Jurkat, Clone E6-1 (cell line): Measurements from ENCODE around the gene TEAD1.

Experiments used
- DNase-seq: peaks from one replicate; pipeline ENCODE4 v3.0.0-alpha.2; 2011; ENCODE audit warnings: low read depth, low spot score
- H3K4me3 ChIP-seq: 2 replicates; pipeline ENCODE4 v1.5.1; 2011; ENCODE audit warnings: mild to moderate bottlenecking, low read length, control low read depth, moderate library complexity

TEAD1 gene

GRCh38 chr11:12793065-12793464, 118.8 kb downstream of the TEAD1 start:
- no peak overlapping the region for H3K4me3 ChIP-seq
- DNase-seq, result no peak

DNA sequence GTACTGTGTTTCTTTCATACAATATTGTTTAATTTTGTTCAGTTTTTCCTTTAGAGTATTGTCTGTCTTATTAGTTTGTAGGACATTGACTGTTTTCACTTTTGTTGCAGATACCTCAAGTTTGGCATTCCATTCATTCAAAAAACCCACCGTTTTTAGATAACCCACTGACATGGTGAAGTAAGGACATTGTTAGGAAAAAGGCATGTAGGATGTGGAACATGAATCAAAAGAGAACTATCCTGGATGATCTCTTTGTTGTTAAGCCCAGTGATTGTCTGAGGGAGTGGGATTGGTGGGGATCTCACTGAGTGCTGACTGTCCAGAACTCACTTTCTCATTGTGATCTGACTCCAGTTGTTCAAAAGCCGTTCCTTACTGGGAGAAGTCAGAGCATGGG, 119.3 kb downstream of the TEAD1 start:
- DNase-seq, result no peak
- H3K4me3 ChIP-seq, result no peak overlapping the region

DNA sequence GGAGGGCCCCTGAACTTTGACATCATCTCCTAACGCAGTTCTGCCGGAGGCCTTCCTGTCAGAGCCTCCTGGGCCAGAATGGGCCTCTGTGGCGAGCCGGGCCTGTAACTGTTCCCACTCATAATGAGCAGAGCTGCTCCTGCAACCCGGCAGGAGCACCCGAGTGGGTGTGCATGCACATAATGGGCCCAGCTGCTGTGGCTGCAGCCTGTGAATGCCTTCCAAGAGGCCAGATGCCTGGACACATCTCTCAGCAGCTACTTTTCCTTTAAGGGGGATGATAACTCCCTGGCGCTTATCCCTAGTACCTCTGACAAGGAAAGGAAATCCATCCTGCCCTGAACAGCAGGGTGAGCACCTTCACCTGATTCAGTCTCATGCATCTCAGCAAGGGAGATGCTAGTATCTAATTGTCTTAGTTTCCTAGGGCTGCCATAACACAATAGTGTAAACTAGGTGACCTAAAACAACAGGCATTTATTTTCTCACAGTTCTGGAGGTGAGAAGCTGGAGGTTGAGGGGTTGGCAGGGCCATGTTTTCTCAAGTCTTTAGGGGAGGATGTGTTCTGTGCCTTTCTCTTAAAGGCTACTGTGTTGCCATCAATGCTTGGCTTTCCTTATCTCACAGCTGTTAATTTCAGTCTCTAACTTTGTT, 120.5 kb downstream of the TEAD1 start:
- DNase-seq, result no peak
- H3K4me3 ChIP-seq, result no peak overlapping the region

GRCh38 chr11:12797996-12798395, 123.8 kb downstream of the TEAD1 start:
- peak; percentile 21 for DNase-seq
- no peak overlapping the region for H3K4me3 ChIP-seq

GRCh38 chr11:12798609-12799011, 124.4 kb downstream of the TEAD1 start:
- no peak for DNase-seq
- no peak overlapping the region for H3K4me3 ChIP-seq

GRCh38 chr11:12799334-12799835, 125.2 kb downstream of the TEAD1 start:
- no peak for DNase-seq
- H3K4me3 ChIP-seq, result no peak overlapping the region

DNA sequence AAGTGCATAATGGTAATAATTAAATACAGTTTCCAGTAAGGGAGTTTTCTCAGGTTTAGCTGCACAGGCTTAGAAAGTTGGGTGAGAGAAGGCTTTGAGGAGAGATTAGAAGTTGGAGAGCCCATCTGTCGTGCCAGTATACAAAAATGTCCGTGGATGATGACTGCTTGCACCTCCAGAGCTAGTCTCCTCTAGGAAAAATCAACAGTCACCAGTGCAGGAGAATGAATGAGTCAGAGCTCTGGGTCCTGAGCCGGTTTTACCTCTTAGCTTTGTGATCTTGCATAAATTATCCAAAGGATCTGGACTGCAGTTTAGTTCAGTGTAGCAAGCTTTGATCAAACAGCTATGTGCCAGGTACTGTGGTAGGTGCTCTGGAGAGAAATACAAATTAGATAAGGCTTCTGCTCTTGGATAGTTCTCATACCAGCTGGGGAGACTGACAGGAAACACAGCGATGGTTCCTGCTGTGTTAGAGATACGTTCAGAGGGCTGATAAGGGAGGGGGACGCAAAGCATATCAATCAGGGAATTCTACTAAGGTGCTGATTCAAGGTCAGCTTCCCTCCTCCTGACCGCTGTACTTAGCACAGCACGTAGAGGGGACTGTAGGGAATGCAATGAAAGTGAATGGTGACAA, 125.9 kb downstream of the TEAD1 start:
- H3K4me3 ChIP-seq, result no peak overlapping the region
- DNase-seq, result no peak

DNA sequence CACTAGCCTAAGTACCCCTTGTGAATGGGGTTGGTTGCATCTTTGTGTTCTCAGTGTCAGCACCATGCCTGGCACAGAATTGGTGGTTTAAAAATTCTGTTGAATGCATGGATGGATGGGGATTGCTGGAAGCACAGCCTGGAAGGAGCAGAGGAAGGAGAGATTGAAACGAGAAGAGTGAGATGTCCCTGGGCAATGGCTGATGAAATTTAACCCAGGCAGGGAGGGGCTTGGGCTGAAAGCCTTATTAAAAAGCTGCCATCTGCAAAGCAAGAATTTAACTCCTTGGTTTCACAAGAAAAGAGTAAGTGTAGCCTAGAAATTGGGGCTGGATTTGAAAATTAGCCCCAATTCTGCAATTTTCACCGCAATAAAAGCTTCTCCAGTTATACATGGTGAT, 126.7 kb downstream of the TEAD1 start:
- no peak overlapping the region for H3K4me3 ChIP-seq
- DNase-seq, result no peak

- H3K4me3 ChIP-seq, result no peak overlapping the region
- no peak for DNase-seq
Observed at GRCh38 chr11:12801976-12802375, 127.8 kb downstream of the TEAD1 start.

DNA sequence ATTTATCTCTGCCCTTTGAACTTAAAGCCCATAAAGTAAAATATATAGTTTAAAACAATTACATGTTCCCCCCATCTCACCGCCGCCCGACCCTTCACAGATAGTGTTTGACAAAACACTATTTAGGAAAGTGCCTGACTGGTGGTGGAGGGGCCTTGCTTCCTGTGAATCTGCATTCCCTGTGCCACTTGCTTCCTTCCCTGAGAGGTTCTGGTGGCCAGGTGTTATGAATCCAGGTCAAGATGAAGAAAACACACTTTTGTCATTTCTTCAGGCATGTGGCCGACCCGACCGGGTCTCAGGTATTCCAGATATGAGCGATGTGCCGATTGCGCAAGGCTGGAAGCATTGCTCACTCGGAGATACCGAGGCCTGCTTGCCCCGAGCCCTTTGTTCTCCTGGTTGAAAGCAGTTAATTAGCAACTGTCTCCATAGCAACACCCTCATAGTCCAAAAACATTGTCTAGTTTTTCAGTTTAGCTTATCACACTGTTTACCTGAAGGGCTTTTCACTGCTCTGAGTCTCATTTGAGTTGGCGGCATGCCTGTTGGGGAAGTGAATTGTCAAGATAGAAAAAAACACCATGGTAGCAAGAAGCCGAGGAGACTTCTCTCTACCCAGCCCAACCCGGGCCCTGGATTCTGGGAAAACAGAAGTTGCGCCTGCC, 128.3 kb downstream of the TEAD1 start:
- no peak overlapping the region for H3K4me3 ChIP-seq
- peak; percentile 22 for DNase-seq

- peak; percentile 21 for DNase-seq
- H3K4me3 ChIP-seq, result no peak overlapping the region
Observed at GRCh38 chr11:12803086-12803826, 129.0 kb downstream of the TEAD1 start.

DNA sequence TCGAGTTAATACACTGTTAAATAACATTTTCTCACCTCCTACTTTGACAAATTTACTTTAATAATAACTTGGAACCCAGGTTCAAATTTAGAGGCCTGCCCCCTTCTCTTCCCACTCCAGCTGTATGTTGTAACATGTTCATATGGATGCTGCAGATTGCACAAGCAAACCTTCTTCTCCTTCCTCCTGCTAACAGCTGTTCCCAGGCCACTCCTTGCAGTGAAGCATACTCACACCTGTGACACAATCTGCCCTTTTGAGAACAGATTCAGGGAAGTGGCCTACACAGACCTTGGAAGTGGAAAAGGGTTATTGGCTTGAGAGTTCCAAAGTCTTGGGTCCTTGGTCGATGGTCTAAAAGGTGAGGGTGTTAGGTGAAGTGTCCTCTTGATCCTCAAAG, 131.9 kb downstream of the TEAD1 start:
- no peak for DNase-seq
- no peak overlapping the region for H3K4me3 ChIP-seq

DNA sequence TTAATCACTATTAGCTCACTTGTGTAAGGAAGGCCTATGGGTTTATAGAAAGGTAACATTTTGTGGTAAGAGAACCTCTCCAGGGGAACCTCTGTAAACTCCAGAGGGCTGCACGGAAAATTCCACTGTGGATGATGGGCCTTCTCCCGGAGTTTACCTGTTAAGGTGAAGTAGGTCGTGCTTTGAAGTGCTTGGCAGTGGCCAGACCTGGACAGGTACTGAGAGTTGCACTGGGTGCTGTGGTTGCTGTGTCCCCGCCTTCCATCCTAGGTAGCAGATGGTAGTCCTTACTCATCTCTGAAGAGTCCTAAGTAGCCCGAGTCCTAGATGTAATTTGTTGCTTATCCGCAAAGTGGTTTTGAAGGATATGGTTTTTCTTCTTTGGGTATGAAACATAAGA, 133.4 kb downstream of the TEAD1 start:
- H3K4me3 ChIP-seq, result no peak overlapping the region
- DNase-seq, result no peak

DNA sequence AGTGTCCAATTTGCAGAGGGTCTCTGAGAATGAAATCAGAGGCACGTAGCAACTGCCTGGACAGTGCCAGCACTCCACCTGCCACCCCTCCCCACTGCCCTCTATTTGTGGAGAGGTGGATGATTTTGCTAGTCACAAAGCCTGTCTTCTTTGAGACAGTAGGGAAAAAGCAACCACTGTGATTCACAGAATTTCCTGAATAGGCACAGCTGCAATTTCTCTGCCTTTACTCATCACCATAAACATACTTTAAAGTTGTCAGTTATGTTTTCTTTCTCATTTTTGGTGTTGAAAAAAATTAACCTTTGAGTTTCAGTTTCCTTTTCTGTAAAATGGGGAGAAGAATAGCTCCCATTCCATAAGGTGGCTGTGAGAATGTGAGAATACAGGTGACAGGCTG, 134.3 kb downstream of the TEAD1 start:
- DNase-seq, result no peak
- H3K4me3 ChIP-seq, result no peak overlapping the region

- H3K4me3 ChIP-seq, result no peak overlapping the region
- DNase-seq, result no peak
Observed at GRCh38 chr11:12809364-12809763, 135.1 kb downstream of the TEAD1 start.

DNA sequence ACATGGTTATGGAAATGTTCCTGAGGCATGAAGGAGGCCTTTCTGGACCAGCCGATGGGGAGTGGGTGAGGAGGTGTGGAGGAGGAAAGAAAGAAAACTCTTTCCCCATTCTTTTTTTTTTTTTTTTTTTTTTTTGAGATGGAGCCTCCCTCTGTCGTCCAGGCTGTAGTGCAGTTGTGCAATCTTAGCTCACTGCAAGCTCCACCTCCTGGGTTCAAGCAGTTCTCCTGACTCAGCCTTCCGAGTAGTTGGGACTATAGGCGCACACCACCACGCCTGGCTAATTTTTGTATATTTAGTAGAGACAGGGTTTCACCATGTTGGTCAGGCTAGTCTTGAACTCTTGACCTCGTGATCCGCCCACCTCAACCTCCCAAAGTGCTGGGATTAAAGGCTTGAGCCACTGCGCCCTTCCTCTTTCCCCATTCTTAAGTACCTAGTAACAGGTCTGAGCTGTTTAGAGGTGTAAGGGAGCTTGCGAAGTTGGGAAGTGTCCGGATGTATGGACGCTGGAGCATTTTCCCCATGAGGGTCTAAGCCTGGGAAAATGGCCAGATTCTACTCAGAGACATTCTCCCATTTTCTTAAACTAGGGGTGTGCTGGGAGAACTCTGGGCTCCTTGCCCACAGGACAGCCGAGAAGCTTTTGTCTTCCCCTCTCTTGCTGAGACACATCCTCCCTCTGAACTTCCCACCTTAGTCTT, 135.8 kb downstream of the TEAD1 start:
- DNase-seq, result no peak
- no peak overlapping the region for H3K4me3 ChIP-seq

DNA sequence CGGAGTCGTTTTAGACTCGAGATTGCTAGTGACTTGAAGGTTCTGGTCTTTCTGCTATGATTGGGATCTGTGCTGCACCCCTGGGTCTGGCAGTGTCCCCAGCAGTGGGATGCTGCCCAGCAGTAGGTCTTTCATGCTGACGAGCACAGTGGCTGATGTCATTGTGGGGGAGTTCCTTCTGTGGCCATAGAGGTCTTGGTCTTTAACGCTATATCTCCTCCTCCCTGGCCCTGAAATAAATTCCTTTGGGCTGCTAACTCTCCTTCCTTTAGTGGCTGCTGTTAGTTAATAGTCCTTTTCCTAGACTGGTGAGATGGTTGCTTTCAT, 136.3 kb downstream of the TEAD1 start:
- no peak overlapping the region for H3K4me3 ChIP-seq
- no peak for DNase-seq

- no peak overlapping the region for H3K4me3 ChIP-seq
- peak; percentile 84 for DNase-seq
Observed at GRCh38 chr11:12811861-12812260, 137.6 kb downstream of the TEAD1 start.

GRCh38 chr11:12812849-12813248, 138.6 kb downstream of the TEAD1 start:
- DNase-seq, result no peak
- H3K4me3 ChIP-seq, result no peak overlapping the region
